Common myeloid progenitor, CD34-positive (primary cell): ENCODE results near the gene PHF21B.
"Not testable (repeated sequence)": the region's sequence is repeated elsewhere in the genome, so short reads cannot be mapped to it uniquely, and the experiment has no call there.

Source experiments
- CTCF ChIA-PET: fragments of 350-600 bp; sonication (Branson Sonifier 250); formaldehyde crosslinking; loops from one replicate; lab custom pipeline; 2021; ENCODE audit warnings: antibody characterized with exemption; lab: Charles Lee
- POLR2A ChIA-PET: fragments of 350-600 bp; sonication (Branson Sonifier 250); formaldehyde crosslinking; loops from one replicate; lab custom pipeline; 2021; ENCODE audit warnings: antibody characterized with exemption; lab: Charles Lee
- DNase-seq, 3 donors: peaks; one replicate each; pipeline versions ENCODE4 v3.0.0 to v3.0.0-alpha.2; 2013
- H3K27ac ChIP-seq, 2 experiments: 1 replicate in 1 of 2; 2 replicates in 1 of 2; pipeline ENCODE4 v1.7.0; 2013; ENCODE audit warnings: inconsistent platforms in 2 of 2, low read length in 2 of 2, mild to moderate bottlenecking in 2 of 2, low read depth in 1 of 2, moderate library complexity in 1 of 2; ENCODE audit not compliant: severe bottlenecking in 2 of 2, insufficient read depth in 1 of 2, poor library complexity in 1 of 2
- H3K27me3 ChIP-seq, 5 experiments: replicated peaks in 2 of 5; 1 replicate in 3 of 5; 2 replicates in 2 of 5; pipeline versions ENCODE4 v1.6.1 to v1.7.0; 2013; ENCODE audit warnings: low read length in 4 of 5, mild to moderate bottlenecking in 2 of 5, moderate library complexity in 2 of 5, inconsistent platforms in 1 of 5; ENCODE audit not compliant: insufficient read depth in 5 of 5, control insufficient read depth in 4 of 5
- H3K36me3 ChIP-seq, 4 experiments: 1 replicate in 2 of 4; 2 replicates in 2 of 4; pipeline versions ENCODE4 v1.6.1 to v1.7.0; 2013; ENCODE audit warnings: low read length in 3 of 4, control low read depth in 1 of 4, mild to moderate bottlenecking in 1 of 4; ENCODE audit not compliant: control insufficient read depth in 4 of 4, insufficient read depth in 4 of 4
- H3K4me1 ChIP-seq, 4 experiments: 1 replicate in 3 of 4; 2 replicates in 1 of 4; pipeline versions ENCODE4 v1.6.1 to v1.7.1; 2013; ENCODE audit warnings: low read length in 3 of 4, mild to moderate bottlenecking in 3 of 4, control low read depth in 1 of 4, inconsistent platforms in 1 of 4, moderate library complexity in 1 of 4; ENCODE audit not compliant: control insufficient read depth in 4 of 4, insufficient read depth in 4 of 4; ENCODE audit errors: control extremely low read depth in 1 of 4
- H3K4me3 ChIP-seq, 7 experiments: 1 replicate in 4 of 7; 2 replicates in 3 of 7; pipeline versions ENCODE4 v1.5.1 to v1.7.0; 2013; ENCODE audit warnings: mild to moderate bottlenecking in 7 of 7, low read length in 6 of 7, moderate library complexity in 6 of 7, inconsistent platforms in 2 of 7, low read depth in 2 of 7, control low read depth in 1 of 7; ENCODE audit not compliant: insufficient read depth in 4 of 7, control insufficient read depth in 1 of 7; ENCODE audit errors: extremely low read depth in 1 of 7
- H3K9me3 ChIP-seq, 5 experiments: 1 replicate in 4 of 5; 2 replicates in 1 of 5; pipeline versions ENCODE4 v1.6.1 to v1.7.1; 2013; ENCODE audit warnings: low read length in 4 of 5, mild to moderate bottlenecking in 2 of 5, inconsistent platforms in 1 of 5, low read depth in 1 of 5, moderate library complexity in 1 of 5; ENCODE audit not compliant: control insufficient read depth in 4 of 5, insufficient read depth in 2 of 5; ENCODE audit errors: control extremely low read depth in 1 of 5
- WGBS: methylation state at CpG from one replicate; pipeline ENCODE4 v1.1.5; 2013; ENCODE audit not compliant: insufficient coverage; 5-methylcytosine and 5-hydroxymethylcytosine counted together

Gene PHF21B

GRCh38 chr22:44925465-44926123, 84.2 kb downstream of the PHF21B start:
- Histone ChIP-seq H3K27ac (no peak overlapping the region), H3K36me3 (no peaks in the 10 kb centered on the region), H3K4me3 (no peak overlapping the region), H3K27me3 (peaks cover 0 to 1% (median 0%) of the 10 kb centered on the region in 5 experiments), H3K4me1 (no peaks in the 10 kb centered on the region), H3K9me3 (peaks cover 0 to 4% (median 1%) of the 10 kb centered on the region in 5 experiments)
- POLR2A ChIA-PET: no interaction called here
- CTCF ChIA-PET: no interaction called here
- 68% methylated on average over 9 of the region's 15 CpGs for WGBS
- DNase-seq: peak in 1 of 3 donors; percentile 8

- peaks cover 0 to 4% (median 1%) of the 10 kb centered on the region in 5 experiments for H3K9me3 ChIP-seq
- DNase-seq: no peak
- 100% methylated on average over 4 of the region's 8 CpGs for WGBS
- H3K36me3 ChIP-seq: no peaks in the 10 kb centered on the region
- no peak overlapping the region for H3K4me3 ChIP-seq
- H3K27ac ChIP-seq: no peak overlapping the region
- no peaks in the 10 kb centered on the region for H3K4me1 ChIP-seq
- ChIA-PET CTCF (no interaction called here), POLR2A (no interaction called here)
- H3K27me3 ChIP-seq: peaks cover 0 to 1% (median 0%) of the 10 kb centered on the region in 5 experiments
Observed at GRCh38 chr22:44924710-44925109, 85.1 kb downstream of the PHF21B start.

GRCh38 chr22:44924098-44924497, 85.7 kb downstream of the PHF21B start:
- Histone ChIP-seq H3K27ac (no peak overlapping the region), H3K36me3 (no peaks in the 10 kb centered on the region), H3K27me3 (peaks cover 0 to 1% (median 0%) of the 10 kb centered on the region in 5 experiments), H3K9me3 (peaks cover 0 to 4% (median 1%) of the 10 kb centered on the region in 5 experiments), H3K4me3 (no peak overlapping the region), H3K4me1 (no peaks in the 10 kb centered on the region)
- WGBS: 78% methylated on average over 3 of the region's 5 CpGs
- ChIA-PET CTCF (no interaction called here), POLR2A (interaction anchor here (0.6 kb wide), 1 partner anchor 610 kb away, joined by 3 read pairs; no protein-coding TSS in a partner anchor)
- DNase-seq: no peak

GRCh38 chr22:44921766-44922165, 88.0 kb downstream of the PHF21B start:
- H3K4me3 ChIP-seq, H3K4me1 ChIP-seq, DNase-seq, CTCF ChIA-PET, POLR2A ChIA-PET, H3K27ac ChIP-seq, H3K27me3 ChIP-seq, H3K9me3 ChIP-seq, H3K36me3 ChIP-seq: not testable (repeated sequence)
- 89% methylated on average over 6 of the region's 11 CpGs for WGBS

GRCh38 chr22:44920183-44920582, 89.6 kb downstream of the PHF21B start:
- Histone ChIP-seq H3K36me3 (no peaks in the 10 kb centered on the region), H3K4me3 (no peak overlapping the region), H3K27me3 (peaks cover 0 to 1% (median 0%) of the 10 kb centered on the region in 5 experiments), H3K9me3 (peaks cover 0 to 4% (median 1%) of the 10 kb centered on the region in 5 experiments), H3K27ac (no peak overlapping the region), H3K4me1 (no peaks in the 10 kb centered on the region)
- ChIA-PET POLR2A (no interaction called here), CTCF (interaction anchor here (0.6 kb wide), 1 partner anchor 23 kb away, joined by 3 read pairs; no protein-coding TSS in a partner anchor)
- no peak for DNase-seq
- WGBS: 92% methylated on average over 10 of the region's 14 CpGs

GRCh38 chr22:44919691-44920090, 90.1 kb downstream of the PHF21B start:
- H3K4me1 ChIP-seq: no peaks in the 10 kb centered on the region
- H3K9me3 ChIP-seq: peaks cover 0 to 4% (median 1%) of the 10 kb centered on the region in 5 experiments
- DNase-seq: no peak
- H3K27ac ChIP-seq: no peak overlapping the region
- peaks cover 0 to 1% (median 0%) of the 10 kb centered on the region in 5 experiments for H3K27me3 ChIP-seq
- CTCF ChIA-PET: no interaction called here
- 95% methylated on average over 7 of the region's 10 CpGs for WGBS
- POLR2A ChIA-PET: no interaction called here
- H3K36me3 ChIP-seq: no peaks in the 10 kb centered on the region
- H3K4me3 ChIP-seq: no peak overlapping the region

GRCh38 chr22:44918925-44919392, 90.8 kb downstream of the PHF21B start:
- no peaks in the 10 kb centered on the region for H3K4me1 ChIP-seq
- H3K4me3 ChIP-seq: no peak overlapping the region
- H3K9me3 ChIP-seq: peaks cover 0 to 3% (median 0%) of the 10 kb centered on the region in 5 experiments
- H3K36me3 ChIP-seq: no peaks in the 10 kb centered on the region
- WGBS: 95% methylated on average over 4 of the region's 8 CpGs
- ChIA-PET CTCF (no interaction called here), POLR2A (no interaction called here)
- no peak overlapping the region for H3K27ac ChIP-seq
- peaks cover 0 to 1% (median 0%) of the 10 kb centered on the region in 5 experiments for H3K27me3 ChIP-seq
- DNase-seq: no peak
